ENCODE data around the gene SYT15.
"Not testable (repeated sequence)": the region's sequence is repeated elsewhere in the genome, so short reads cannot be mapped to it uniquely, and the experiment has no call there.

SYT15 gene

DNA sequence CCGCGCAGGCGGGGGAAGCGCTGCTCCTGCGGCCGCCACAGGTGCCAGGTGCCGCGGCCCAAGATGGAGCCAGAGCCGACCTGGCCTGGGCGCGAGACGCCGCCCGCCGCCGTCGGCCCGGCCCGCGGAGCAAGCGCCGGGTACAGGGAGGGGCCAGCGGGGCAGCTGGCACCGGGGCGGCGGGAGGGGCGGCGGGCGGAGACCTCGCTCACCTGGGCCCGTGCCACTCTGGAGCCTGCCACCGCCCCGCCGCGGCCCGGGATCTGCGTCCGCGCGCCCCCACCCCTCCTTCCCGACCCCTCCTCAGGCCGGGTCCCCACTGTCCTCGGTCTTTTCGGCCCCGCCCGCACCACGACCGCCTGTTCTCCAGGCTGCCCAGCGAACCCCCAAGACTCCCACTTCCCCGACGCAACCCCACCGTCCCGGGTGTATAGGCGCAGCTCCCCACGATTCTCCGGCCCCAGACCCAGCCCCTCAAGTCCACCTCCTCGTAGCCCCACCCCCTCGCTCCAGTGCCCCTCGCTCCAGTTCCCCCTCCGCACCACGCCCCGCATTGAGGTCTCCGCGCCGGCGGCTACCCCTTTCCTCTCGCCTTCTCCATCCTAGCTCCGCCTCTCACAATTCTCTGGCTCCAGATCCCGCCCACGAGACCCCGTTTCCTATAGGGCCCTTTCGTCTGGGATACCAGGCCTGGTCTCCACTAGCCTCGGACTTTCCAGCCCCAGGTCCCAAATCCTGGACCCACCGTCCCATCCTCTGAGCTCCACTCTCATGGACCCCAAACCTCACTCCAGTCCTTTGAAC is 22.2 kb upstream of the SYT15 start, which contains the start of gene GPRIN2:
Gene GPRIN2 (minus strand): TSS at position 144 of the 804 bp plus-strand sequence. CDS start 5,922 bp downstream, outside the sequence.
- DNase-seq (ENCODE audit: low spot score): no peak

DNA sequence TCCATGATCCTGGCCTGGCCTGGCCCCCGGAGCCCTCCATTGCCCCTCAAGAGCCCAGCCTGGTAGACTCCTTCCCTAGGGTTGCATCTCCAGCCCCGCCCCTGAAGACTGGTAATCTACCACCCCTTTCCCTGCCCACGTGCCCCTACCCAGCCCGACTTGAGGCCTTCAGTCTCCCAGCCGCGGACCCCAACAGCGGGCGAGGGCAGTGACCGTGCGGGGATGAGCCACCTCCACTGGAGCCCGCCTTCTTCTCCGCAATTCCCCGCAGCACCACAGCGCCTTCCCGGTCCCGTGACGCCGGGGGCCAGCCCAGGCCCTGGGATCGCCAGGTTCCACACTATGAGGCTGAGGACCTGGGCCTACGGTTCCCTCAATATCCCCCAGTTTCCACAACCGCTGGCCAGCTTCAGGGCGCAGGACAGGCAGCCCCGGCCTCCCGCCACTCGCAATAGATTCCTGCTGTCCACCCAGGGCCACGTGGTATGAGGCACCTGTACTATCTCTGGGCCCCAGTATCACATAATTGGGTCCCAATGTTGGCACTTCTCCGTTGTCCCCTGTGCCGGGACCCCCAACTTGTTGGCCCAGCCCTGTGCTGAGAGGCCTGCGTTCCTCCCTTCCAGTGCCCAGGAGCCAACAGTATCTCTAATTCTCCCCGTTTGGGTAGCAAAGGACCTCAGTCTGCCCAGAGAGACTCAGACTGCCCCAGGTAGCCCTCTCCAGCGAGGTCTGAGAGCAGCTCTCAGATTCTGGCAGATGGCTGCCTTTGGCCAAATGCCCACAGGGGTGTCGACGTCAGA is 21.4 kb upstream of the SYT15 start:
- DNase-seq (ENCODE audit: low spot score): no peak

DNA sequence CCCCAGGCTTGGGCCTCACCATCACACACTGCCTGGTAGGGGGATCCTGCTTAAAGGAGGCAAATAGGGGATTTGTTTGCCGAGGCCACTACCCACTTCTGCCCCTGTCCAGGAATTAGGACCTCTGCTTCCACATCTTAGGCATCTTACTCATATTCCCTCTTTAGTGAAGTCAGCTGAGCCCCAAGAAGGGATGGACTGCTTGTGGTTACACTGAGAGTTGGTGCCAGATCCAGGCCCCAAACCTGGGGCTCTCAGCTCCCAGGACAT is 20.9 kb upstream of the SYT15 start:
- DNase-seq (ENCODE audit: low spot score): no peak

DNA sequence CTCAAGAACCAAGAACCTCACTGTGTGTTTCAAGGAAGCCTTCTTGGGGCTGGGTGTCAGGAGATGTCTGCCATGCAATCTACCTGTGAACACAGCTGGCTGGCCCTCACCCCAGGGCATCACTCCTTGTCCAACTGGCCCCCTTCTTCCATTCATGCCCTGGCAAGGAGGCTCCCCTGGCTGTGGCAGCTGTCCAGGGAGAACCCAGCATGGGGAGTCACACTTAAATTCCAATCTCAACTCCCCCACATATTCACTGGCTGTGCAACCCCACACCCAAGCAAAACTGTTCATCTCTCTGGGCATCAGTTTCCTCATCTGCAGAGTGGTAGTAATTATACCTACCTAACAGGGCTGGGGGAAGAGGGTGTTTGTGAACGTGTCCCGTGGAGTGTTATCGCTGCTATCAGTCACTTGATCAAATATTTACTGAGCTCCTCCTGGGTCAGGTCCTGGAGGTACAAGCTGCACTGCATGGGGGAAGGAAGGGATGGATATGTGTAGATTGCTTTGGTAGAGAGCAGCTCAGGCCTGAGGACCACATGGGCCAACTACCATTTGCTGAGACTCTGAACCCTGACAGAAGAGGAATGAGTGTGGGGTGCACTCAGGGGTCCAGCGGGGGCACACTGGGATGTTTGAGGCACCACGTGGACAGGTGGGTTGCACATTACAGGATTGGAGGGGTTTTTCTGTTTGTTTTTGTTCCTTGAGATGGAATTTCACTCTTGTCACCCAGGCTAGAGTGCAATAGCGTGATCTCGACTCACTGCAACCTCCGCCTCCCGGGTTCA is 20.3 kb upstream of the SYT15 start:
- no peak for DNase-seq (ENCODE audit: low spot score)

DNA sequence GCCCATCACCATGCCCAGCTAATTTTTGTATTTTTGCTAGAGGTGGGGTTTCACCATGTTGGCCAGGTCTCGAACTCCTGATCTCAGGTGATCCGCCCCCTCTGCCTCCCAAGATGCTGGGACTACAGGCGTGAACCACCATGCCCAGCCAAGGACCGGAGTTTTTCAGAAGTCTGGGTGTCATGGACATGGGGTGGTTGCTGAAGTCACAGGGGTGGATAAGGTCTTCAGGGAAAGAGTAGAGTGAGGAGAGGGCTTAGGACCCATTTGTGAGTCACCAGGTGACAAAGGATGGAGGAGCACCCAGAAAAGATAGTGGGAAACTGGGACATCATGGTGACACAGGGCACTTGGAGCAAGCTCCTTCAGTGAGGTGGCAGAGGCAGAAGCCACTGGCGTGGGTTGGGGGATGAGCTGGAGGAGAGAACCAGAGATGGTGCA is 19.7 kb upstream of the SYT15 start:
- DNase-seq (ENCODE audit: low spot score): no peak

DNA sequence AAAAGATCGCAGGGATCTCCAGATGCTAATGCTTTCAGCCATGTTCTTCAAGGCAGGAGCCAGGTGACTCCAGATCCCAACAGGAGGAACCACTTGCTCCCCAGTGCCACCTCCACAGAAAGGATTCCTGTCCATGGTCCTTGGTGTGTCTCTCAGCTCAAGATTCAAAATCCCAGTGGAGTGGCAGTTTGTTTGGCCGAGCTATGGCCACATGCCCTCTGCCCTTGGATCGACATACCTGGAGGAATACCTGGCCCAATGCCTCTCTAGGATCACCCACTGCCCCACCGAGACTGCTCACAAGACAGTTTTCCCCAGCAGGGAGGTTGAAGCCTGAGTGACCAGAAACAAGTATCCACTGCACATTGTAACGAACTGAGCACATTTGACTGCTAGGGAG is 18.5 kb upstream of the SYT15 start:
- no peak for DNase-seq (ENCODE audit: low spot score)

DNA sequence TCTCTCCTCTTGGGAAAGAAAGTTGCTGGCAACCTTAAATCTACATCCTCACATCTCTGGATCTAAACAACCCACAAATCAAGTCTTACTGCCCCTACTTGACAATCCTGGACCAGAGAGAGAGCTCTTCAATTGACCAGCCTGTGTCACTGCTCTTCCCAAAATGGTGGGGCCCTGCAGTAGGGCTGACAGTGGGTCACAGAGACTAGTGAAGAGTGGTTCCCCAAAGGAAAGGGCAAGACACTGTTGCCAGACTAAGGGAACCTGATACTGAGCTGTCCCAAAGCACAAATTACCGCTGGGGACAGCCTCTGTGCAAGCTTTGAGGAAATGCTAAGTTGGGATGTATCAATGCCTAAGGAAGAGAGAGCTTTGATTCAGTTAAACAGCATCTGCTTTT is 18.0 kb upstream of the SYT15 start:
- no peak for DNase-seq (ENCODE audit: low spot score)

DNA sequence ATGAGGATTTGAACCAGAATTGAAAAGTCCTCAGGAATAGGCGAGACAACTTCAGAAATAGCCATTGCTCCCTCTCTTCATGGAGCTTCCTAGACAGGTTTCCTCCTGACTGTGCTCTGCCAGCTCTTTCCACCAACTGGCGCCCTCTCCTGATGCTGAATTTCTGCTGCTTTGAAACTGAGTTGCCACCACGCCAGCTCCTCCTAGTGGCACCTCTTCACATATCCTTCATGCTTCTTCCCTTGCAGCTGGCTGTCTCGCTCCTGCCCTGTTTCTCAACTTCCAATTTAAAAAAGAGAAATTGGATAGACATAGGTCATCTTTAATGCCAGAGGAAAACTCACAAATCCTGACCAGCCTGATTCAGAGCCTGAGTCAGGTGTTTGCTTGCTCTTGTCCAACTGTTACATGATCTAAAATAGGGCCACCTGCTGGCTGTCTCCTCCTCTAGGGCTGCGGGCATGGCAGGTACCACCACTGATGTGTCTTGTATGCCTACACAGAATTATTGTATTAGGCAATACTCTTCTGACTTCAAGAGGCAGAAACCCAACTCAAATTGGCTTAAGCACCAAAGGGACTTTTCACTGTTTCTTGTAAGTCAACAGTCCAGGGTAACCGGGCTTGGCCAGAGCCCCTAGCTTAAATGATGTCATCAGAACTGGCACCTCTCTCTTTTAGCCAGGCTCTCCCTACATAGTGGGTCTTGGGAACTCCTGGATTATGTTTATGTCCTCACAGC is 13.2 kb upstream of the SYT15 start:
- DNase-seq (ENCODE audit: low spot score): not testable (repeated sequence)

DNA sequence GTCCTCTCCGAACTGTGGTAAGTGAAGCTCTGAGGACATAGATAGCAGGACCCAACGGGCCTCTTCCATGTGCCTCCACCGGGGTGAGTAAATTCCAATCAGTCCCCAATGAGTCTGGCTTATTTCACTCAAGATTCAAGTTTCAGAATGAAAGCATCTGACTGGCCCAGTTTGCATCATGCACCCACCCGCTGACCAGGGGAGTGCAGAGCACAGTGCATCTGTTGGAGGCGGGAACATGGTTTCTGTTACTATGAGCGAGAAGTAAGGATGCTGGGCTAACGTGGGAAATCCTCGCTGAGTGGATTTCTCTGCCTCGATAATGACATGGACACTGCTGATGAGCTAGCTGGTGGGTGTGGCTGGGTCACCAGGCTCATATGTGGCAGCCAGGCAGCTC is 11.8 kb upstream of the SYT15 start:
- not testable (repeated sequence) for DNase-seq (ENCODE audit: low spot score)

DNA sequence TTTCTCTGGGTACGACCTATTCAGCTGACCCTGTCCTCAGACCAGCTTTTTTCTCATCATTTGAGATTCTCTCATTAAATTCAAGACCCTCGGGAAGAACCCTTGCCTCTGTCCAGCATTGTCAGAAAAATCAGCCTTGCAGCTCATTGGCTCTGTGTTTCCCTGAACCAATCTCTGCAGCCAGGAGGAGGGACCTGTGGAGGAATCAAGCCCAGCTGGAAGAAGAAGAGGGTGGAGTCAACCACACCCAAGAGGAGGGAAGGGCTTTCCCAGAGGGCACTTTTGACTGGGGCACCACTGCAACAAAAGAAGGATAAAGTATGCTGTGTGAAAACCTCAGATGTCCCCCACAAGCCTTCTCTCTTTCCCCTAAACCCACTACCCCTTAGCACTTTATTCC is 8.3 kb upstream of the SYT15 start:
- DNase-seq (ENCODE audit: low spot score): not testable (repeated sequence)

DNA sequence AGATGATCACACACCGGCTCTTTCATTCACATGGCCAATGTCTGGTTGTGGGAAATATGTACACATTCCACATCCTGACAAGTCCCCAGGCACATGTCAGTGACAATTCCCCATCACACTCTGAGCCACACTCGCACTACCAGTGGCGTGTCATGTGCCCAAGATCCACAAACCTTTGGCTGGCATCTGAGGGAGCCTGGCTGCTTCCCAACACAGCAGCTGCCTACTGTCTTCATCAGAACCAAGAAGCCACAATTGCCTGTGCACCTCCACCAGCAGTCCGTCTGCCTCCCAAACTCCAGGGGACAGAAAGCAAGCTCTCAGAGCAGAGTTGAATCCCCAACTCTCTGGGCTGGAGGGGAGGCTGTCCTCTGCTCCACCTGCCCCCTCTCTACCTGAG is 6.2 kb upstream of the SYT15 start:
- not testable (repeated sequence) for DNase-seq (ENCODE audit: low spot score)

DNA sequence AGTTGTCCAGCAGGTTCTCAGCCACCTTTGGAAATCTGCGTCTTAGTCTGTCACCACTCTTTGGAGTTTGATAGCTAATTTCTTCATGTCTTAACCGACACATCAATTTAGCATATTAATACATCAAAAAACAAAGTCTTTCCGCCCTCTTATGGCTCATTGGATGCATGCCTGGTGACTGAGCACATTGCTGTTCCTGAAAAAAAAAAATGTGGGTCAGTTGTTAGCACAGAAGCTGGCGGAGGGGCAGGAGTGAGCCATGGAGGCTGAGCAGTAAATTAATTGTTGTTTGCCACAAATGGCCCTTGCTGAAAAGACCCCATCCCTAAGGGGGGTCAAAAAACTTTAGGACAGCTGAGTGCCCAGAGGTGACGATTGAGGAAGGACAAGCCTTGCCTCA is 5.6 kb upstream of the SYT15 start:
- DNase-seq (ENCODE audit: low spot score): not testable (repeated sequence)

DNA sequence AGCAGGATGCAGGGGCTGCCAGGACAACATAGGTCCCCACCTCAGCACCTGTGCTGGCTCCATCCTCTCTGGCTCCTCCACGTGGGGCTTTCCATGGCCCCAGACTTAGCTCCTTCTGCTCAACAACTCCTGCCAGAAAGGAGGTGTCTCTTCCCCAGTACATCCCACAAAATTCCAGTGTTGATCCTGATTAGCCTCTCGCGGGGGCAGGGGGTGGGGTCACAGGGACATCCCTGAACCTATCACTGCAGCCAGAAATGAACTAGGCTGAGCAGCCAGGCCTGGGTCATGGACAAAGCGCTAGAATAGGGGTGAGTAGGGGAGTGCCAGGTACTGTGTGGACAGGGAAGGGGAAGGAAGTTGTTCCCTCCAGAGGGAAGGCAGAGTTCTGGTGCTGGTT is 5.0 kb upstream of the SYT15 start:
- DNase-seq (ENCODE audit: low spot score): not testable (repeated sequence)

DNA sequence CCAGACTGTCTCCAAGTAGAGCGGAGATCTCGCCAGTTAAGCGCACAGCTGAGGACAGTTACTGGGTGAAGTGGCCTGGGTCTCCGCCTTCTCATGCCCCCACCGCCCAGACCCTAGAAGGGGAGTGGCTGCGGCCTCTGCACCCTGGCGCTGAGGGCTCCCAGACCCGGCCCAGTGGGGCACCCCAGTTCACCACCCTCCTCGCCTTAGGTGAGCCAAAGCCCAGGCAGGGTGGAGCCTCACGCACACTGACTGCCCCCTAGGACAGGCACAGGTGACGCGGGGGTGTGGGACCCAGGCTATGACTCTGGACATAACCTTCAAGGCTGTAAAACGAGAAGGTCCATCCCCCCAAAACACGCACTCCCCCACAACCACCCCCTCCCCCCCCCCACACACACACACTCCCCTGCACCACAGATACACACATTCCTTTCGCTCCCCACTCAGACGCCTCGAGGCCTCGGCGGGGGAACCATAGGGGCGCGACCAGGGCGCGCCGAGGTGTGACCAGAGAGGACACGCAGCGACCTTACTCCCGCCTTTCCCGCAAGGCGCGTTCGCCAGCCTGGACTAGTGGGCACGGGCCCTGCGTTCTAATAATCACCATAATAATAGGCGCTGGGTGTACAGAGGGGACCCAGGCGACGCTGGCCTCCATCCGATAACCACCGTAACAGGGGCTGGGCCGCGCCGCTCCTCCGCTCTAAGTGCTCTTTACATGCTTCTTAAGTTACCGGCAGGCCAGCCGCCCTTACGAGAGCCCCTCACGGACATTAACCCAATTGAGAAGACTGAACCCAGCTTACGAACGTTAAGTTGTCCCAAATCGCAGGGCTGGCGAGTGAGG is 1.1 kb upstream of the SYT15 start:
- not testable (repeated sequence) for DNase-seq (ENCODE audit: low spot score)

DNA sequence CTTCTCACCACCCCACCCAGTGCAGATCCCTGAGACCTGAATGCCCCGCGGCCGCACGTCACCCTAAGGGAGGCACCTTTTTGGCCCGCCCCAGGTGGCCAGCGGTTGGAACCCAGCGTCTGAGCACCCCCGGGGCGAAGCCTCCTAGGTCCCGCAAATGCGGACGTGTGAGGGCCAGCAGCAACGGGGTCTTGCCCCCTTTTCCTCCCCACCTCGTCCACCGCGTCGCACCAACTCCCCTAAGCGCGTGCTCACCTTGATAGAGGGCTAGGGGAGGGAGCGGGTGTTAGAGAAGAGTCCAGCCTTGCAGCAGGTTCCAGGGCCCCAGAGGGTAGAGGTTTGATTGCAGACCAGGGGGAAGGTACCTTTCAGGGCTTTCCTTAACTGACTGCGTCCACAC is 450 bp downstream of the SYT15 start:
- not testable (repeated sequence) for DNase-seq (ENCODE audit: low spot score)

DNA sequence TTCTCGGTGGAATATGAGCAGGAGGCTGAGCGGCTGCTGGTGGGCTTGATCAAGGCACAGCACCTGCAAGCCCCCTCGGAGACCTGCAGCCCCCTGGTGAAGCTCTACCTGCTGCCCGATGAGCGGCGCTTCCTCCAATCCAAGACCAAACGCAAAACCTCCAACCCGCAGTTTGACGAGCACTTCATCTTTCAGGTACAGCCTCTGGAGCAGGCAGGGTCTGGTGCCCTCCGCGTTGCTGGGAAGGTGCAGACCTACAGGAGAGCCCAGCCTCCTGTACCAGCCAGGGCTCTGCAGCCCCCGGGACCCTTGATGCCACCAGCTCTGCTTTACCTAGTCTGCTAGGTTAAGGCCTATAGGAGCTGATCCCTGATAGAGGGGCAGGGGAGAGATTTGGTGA is 3.1 kb downstream of the SYT15 start:
- not testable (repeated sequence) for DNase-seq (ENCODE audit: low spot score)

DNA sequence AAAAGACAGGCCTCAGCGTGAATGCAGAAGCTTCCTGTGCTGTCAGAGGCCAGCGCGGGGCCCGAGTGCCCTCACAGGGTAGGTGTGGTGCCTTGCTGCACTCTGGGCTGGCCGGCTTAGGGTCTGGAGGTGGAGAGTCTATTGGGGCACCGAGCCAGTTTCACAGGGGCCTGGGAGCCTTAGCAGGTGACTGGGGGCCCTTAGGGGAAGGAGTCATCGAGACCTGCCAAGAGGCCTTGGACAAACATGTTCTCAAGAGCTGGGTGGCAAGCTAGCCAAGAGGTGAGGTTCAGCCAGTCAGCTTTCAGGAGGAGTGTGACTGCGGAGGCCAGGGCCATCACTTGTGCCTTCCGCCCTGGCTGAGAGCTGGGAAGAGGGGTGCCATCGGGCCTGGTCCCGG is 3.6 kb downstream of the SYT15 start:
- not testable (repeated sequence) for DNase-seq (ENCODE audit: low spot score)

DNA sequence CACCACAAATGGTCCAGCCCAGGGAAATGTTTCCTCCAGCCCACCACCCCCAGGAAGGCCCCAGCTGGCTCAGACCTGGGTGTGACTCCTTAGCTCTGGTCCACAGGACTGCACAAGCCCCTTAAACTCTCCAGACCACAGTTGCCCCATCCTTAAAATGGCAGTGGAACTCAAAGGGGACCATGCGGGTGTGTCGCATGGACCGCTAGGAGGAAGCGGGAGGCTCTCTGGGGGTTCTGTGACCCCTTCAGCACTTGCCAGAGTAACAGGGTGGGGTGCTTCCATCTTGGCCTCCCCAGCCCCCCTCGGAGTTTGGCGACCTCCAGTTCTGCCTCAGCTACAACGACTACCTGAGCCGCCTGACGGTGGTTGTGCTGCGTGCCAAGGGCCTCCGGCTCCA is 5.3 kb downstream of the SYT15 start:
- DNase-seq (ENCODE audit: low spot score): not testable (repeated sequence)

DNA sequence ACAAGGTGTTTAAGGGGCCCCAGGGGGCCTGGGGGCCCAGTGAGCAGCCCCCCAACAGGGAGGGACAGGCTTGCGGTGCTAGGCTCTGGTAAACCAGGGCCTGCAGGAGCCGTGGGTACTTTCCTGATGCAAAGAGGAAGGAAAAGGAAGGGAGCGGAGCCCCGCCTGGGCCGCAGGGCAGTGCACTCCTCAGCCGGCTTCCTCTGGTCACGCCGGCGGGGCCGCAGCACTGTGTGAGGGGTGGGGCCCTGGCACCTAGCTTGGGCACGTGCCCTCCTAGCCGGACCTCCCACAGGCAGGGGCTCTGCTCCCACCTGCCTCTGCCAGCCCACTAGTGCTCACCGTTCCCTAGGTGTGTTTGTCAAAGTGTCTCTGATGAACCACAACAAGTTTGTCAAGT is 6.3 kb downstream of the SYT15 start:
- not testable (repeated sequence) for DNase-seq (ENCODE audit: low spot score)

DNA sequence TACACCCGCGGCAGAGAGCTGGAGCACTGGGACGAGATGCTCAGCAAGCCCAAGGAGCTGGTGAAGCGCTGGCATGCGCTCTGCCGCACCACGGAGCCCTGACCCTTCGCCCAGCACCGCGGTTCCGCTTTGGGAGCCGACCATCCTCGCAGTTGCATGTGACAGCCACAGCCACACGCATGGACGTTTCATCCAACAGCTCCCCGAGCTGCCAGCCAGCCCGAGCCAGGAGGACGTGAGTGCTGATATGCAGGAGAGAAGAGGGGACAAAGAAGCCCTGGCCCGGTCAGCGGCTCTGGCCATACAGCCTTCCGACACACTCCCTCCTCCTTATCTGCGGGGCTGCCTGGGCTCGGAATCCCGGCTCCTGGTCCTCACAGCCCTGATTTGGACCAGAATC is 8.6 kb downstream of the SYT15 start:
- DNase-seq (ENCODE audit: low spot score): not testable (repeated sequence)

DNA sequence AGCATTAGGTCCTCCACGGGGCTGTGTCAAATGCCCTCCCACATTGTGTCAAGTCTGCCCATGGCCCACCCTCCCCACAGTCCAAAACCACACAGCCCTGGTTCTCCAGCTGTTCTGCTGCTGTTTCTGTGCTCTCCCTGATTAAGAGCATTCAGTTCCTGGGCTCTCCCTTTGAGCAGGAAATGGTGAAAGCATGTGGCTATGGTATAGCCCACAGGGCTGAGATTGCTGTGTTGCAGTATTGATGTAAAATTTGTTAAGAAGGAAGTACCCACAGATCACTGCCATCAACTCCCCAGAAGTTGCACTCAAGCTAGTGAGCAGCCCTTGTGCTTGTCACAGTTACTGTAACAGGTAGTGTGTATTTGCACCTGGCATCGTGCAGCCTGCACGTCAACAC is 9.3 kb downstream of the SYT15 start:
- DNase-seq (ENCODE audit: low spot score): not testable (repeated sequence)
